GM11168 (cell line): ENCODE measurements around the gene SMOC2.

Source experiments
- in situ Hi-C: fragments of 300-500 bp; cut with MboI; formaldehyde crosslinking; loops from one replicate; pipeline ENCODE4 v1.12.0; 2022; ENCODE audit warnings: low sequenced_read_pairs; ENCODE audit not compliant: unreplicated experiment

The SMOC2 gene

GRCh38 chr6:168714547-168715260 lies 273.7 kb downstream of the SMOC2 start:
- in situ Hi-C loops: no loop called here

GRCh38 chr6:168715643-168716481 lies 274.9 kb downstream of the SMOC2 start:
- in situ Hi-C loops: no loop called here

GRCh38 chr6:168716581-168716980 lies 275.6 kb downstream of the SMOC2 start:
- in situ Hi-C loops: no loop called here

GRCh38 chr6:168717491-168717890 lies 276.5 kb downstream of the SMOC2 start:
- in situ Hi-C loops: no loop called here
